ENCODE data around the gene SON. TPM values are rescaled to one million over a fixed set of nuclear protein-coding genes. Genes with fewer than 3 reads are reported as not detected.

The SON gene
- total RNA-seq, 1 experiment from 2014 or later = 329 TPM

- H4K5ac ChIP-seq (ENCODE audit: insufficient read length, low read depth, low read length) = no peak overlapping the region
- no peak overlapping the region for H3K18ac ChIP-seq (ENCODE audit: insufficient read length, low read depth, low read length)
- no peaks in the 10 kb centered on the region for H3K79me2 ChIP-seq (ENCODE audit: insufficient read depth, low read length)
- H3K23ac ChIP-seq (ENCODE audit: insufficient read length, low read depth, low read length) = no peak overlapping the region
- no peak overlapping the region for H4K91ac ChIP-seq (ENCODE audit: insufficient read length, low read depth, low read length)
- no peak overlapping the region for H2AK5ac ChIP-seq (ENCODE audit: insufficient read length, low read length)
- no peak overlapping the region for H3T11ph ChIP-seq (ENCODE audit: low read length)
- H2BK15ac ChIP-seq (ENCODE audit: low read depth, low read length) = no peak overlapping the region
- peaks cover 0 to 6% (median 4%) of the 10 kb centered on the region in 3 experiments; a peak in 4 of 7 replicates for H3K36me3 Mint-ChIP-seq (ENCODE audit: insufficient read depth in 1 of 3, low read depth in 3 of 3)
- H2BK20ac ChIP-seq (ENCODE audit: low read depth, low read length, poor library complexity, severe bottlenecking) = no peak overlapping the region
- H3K4ac ChIP-seq (ENCODE audit: low read depth, low read length) = no peak overlapping the region
- peaks cover 7% of the 10 kb centered on the region for H3K23me2 ChIP-seq (ENCODE audit: insufficient read length, low read depth, low read length, poor library complexity, severe bottlenecking)
- no peak overlapping the region for H3K14ac ChIP-seq (ENCODE audit: insufficient read depth, low read length)
- no peak overlapping the region for H2AFZ ChIP-seq (ENCODE audit: low read length)
- WGBS (ENCODE audit: extremely low coverage, insufficient read length, low lambda C conversion rate) = no CpG with 5 or more reads among the region's 3 CpGs
- no peaks in the 10 kb centered on the region; the same call in 1 of the 2 replicates for H3K27me3 Mint-ChIP-seq (ENCODE audit: low read depth)
- no peak overlapping the region for H3K27ac ChIP-seq (ENCODE audit: insufficient read length, low read depth, low read length)
- H3K9me3 Mint-ChIP-seq = no peaks in the 10 kb centered on the region; a peak in 2 of 5 replicates
- H3K79me1 ChIP-seq (ENCODE audit: insufficient read depth, low read depth, low read length, poor library complexity, severe bottlenecking) = no peaks in the 10 kb centered on the region
- no peaks in the 10 kb centered on the region for H4K20me1 ChIP-seq (ENCODE audit: control insufficient read depth, insufficient read depth, insufficient read length)
- 0 out of 2 replicates have a peak, but pooled peaks cover 2% of the 10 kb centered on the region for H3K4me1 ChIP-seq (ENCODE audit: insufficient read depth, low read length)
- peaks cover 27 to 33% of the 10 kb centered on the region in 2 experiments for H3K4me1 Mint-ChIP-seq
- H2BK5ac ChIP-seq (ENCODE audit: insufficient read length, low read length) = no peak overlapping the region
- H3K9ac ChIP-seq (ENCODE audit: extremely low read depth, insufficient read length, low read length) = no peak overlapping the region
- H2BK12ac ChIP-seq (ENCODE audit: insufficient read length, low read depth, low read length) = no peak overlapping the region
- DNase-seq = no peak
- H3K27me3 ChIP-seq (ENCODE audit: insufficient read depth, low read length) = no peaks in the 10 kb centered on the region
- no peak overlapping the region for H3K27ac Mint-ChIP-seq
- H3K4me2 ChIP-seq (ENCODE audit: insufficient read depth, insufficient read length, low read length) = no peak overlapping the region
- H3K4me3 Mint-ChIP-seq = no peak overlapping the region
- TF ChIP-seq, protein P1, sequence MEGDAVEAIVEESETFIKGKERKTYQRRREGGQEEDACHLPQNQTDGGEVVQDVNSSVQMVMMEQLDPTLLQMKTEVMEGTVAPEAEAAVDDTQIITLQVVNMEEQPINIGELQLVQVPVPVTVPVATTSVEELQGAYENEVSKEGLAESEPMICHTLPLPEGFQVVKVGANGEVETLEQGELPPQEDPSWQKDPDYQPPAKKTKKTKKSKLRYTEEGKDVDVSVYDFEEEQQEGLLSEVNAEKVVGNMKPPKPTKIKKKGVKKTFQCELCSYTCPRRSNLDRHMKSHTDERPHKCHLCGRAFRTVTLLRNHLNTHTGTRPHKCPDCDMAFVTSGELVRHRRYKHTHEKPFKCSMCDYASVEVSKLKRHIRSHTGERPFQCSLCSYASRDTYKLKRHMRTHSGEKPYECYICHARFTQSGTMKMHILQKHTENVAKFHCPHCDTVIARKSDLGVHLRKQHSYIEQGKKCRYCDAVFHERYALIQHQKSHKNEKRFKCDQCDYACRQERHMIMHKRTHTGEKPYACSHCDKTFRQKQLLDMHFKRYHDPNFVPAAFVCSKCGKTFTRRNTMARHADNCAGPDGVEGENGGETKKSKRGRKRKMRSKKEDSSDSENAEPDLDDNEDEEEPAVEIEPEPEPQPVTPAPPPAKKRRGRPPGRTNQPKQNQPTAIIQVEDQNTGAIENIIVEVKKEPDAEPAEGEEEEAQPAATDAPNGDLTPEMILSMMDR (conservative IDR thresholded peaks at IDR 0.05) = no peak
- H3K9me3 ChIP-seq (ENCODE audit: control insufficient read depth, low read depth, low read length) = no peaks in the 10 kb centered on the region
- no peak overlapping the region for H2BK120ac ChIP-seq (ENCODE audit: low read depth, low read length, poor library complexity, severe bottlenecking)
- no peak overlapping the region for H4K8ac ChIP-seq (replicated peaks; ENCODE audit: insufficient read length, low read depth, low read length)
- no peak overlapping the region for H3K56ac ChIP-seq (ENCODE audit: insufficient read length, low read depth, low read length)
Observed at GRCh38 chr21:33493756-33494155, 49.1 kb upstream of the SON start.
